ENCODE results near the gene ANO1.

The ANO1 gene

DNA sequence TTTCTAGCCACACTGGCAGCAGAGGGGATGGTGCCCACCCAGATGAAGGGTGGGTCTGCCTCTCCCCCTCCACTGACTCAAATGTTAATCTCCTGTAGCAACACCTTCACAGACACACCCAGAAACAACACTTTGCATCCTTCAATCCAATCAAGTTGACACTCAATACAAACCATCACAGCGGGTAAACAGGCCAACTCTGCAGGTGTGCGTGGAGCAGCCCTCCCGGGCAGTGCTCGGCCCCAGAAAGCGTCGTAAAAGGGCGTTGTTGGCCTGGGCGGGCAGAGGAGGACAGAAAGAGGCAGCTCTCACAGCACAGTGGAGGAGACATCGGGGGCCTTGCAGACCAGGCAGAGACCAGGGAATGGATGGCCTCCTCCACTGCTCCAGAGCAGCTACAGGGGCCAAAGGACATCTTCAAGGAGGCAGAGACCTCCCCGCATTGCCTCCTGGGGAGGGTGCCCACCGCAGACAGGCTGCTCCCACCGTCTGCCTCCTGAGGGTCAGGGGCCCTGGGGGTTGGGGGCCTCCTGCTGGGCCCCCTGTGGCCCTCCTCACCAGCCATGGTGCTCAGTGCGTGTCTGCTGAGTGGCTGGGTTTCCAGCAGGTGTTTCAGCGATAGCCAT lies 68.9 kb downstream of the ANO1 start:
- Histone ChIP-seq H3K4me2 (ENCODE audit: low read depth, low read length) (no peak overlapping the region), H3K9ac (ENCODE audit: low read length) (no peak overlapping the region), H3F3A (ENCODE audit: insufficient read depth, low read length) (no peaks in the 10 kb centered on the region), H3K4me1 (ENCODE audit: low read length) (no peaks in the 10 kb centered on the region), H3K9me2 (replicated peaks; ENCODE audit: insufficient read depth, low read length) (no peaks in the 10 kb centered on the region), H3K9me3 (replicated peaks; ENCODE audit: insufficient read depth, low read length) (no peaks in the 10 kb centered on the region), H3K4me3 (ENCODE audit: low read length) (no peak overlapping the region), H3K36me3 (replicated peaks; ENCODE audit: insufficient read depth, low read length) (no peaks in the 10 kb centered on the region), H4K20me1 (ENCODE audit: insufficient read depth, low read length) (no peaks in the 10 kb centered on the region), H3K27ac (ENCODE audit: low read length) (no peak overlapping the region), H2AFZ (ENCODE audit: low read length) (no peak overlapping the region), H3K27me3 (replicated peaks; ENCODE audit: insufficient read depth, low read length) (peaks cover 100% of the 10 kb centered on the region), H3K79me2 (ENCODE audit: low read length) (no peaks in the 10 kb centered on the region)
- DNase-seq, result no peak
- TF ChIP-seq EZH2 (optimal IDR thresholded peaks at IDR 0.05; ENCODE audit: low read depth, low read length), result no peak
- no peak for TF ChIP-seq EZH2phosphoT487 (IDR thresholded peaks at IDR 0.05; ENCODE audit: low read length)
- TF ChIP-seq, protein P1, sequence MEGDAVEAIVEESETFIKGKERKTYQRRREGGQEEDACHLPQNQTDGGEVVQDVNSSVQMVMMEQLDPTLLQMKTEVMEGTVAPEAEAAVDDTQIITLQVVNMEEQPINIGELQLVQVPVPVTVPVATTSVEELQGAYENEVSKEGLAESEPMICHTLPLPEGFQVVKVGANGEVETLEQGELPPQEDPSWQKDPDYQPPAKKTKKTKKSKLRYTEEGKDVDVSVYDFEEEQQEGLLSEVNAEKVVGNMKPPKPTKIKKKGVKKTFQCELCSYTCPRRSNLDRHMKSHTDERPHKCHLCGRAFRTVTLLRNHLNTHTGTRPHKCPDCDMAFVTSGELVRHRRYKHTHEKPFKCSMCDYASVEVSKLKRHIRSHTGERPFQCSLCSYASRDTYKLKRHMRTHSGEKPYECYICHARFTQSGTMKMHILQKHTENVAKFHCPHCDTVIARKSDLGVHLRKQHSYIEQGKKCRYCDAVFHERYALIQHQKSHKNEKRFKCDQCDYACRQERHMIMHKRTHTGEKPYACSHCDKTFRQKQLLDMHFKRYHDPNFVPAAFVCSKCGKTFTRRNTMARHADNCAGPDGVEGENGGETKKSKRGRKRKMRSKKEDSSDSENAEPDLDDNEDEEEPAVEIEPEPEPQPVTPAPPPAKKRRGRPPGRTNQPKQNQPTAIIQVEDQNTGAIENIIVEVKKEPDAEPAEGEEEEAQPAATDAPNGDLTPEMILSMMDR (IDR thresholded peaks at IDR 0.05; ENCODE audit: low read length), result no peak

DNA sequence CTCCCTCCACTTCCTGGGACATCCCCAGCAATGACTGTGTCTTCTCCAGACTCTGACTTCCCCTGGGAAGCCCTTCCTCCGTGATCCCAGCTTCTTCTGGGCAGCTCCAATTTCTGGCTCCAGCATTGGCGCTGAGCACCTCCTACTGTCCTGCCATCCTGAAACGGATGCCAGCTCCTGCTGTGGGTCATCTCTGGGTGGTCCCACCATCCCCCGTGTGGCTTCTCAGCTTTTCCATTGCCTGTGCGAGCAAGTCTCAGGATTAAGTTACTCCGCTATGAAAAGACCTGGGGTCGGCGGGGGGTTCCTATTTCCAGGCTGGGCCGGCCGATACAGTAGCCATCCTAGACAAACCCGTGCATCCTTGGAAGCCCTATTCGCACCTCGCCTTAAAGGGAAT lies 69.6 kb downstream of the ANO1 start:
- no peak overlapping the region for H3K27ac ChIP-seq (ENCODE audit: low read length)
- no peaks in the 10 kb centered on the region for H3F3A ChIP-seq (ENCODE audit: insufficient read depth, low read length)
- H3K4me1 ChIP-seq (ENCODE audit: low read length), result no peaks in the 10 kb centered on the region
- TF ChIP-seq EZH2phosphoT487 (IDR thresholded peaks at IDR 0.05; ENCODE audit: low read length), result no peak
- TF ChIP-seq, protein P1 (IDR thresholded peaks at IDR 0.05; ENCODE audit: low read length), result no peak
- no peak for TF ChIP-seq EZH2 (optimal IDR thresholded peaks at IDR 0.05; ENCODE audit: low read depth, low read length)
- H3K9me3 ChIP-seq (replicated peaks; ENCODE audit: insufficient read depth, low read length), result no peaks in the 10 kb centered on the region
- no peaks in the 10 kb centered on the region for H3K9me2 ChIP-seq (replicated peaks; ENCODE audit: insufficient read depth, low read length)
- H3K79me2 ChIP-seq (ENCODE audit: low read length), result no peaks in the 10 kb centered on the region
- H3K4me2 ChIP-seq (ENCODE audit: low read depth, low read length), result no peak overlapping the region
- no peak overlapping the region for H3K4me3 ChIP-seq (ENCODE audit: low read length)
- H3K36me3 ChIP-seq (replicated peaks; ENCODE audit: insufficient read depth, low read length), result no peaks in the 10 kb centered on the region
- no peak for DNase-seq
- no peak overlapping the region for H2AFZ ChIP-seq (ENCODE audit: low read length)
- no peak overlapping the region for H3K9ac ChIP-seq (ENCODE audit: low read length)
- peaks cover 100% of the 10 kb centered on the region for H3K27me3 ChIP-seq (replicated peaks; ENCODE audit: insufficient read depth, low read length)
- no peaks in the 10 kb centered on the region for H4K20me1 ChIP-seq (ENCODE audit: insufficient read depth, low read length)

DNA sequence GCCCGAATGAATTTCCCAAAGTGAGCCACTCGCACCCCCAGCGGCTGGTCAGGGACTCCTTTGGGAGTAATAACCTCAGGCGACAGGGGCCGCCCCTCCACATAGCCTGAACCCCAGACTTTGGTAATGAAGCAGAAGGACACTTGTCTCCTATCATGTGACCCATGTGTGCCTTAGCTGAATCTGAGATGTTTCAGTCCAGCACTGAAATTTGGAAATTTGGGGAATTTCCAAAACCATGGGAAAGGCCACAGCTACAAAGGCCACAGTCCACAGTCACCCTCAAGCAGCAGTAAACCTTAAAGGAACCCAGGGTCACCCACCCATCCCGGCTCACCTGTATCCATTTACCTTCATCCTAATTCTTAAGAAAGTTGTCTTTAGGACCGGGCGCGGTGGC lies 73.6 kb downstream of the ANO1 start:
- no peaks in the 10 kb centered on the region for H3K9me3 ChIP-seq (replicated peaks; ENCODE audit: insufficient read depth, low read length)
- H3K79me2 ChIP-seq (ENCODE audit: low read length), result no peaks in the 10 kb centered on the region
- no peaks in the 10 kb centered on the region for H3K36me3 ChIP-seq (replicated peaks; ENCODE audit: insufficient read depth, low read length)
- no peak overlapping the region for H3K9ac ChIP-seq (ENCODE audit: low read length)
- H3K9me2 ChIP-seq (replicated peaks; ENCODE audit: insufficient read depth, low read length), result no peaks in the 10 kb centered on the region
- H3K4me3 ChIP-seq (ENCODE audit: low read length), result no peak overlapping the region
- no peaks in the 10 kb centered on the region for H4K20me1 ChIP-seq (ENCODE audit: insufficient read depth, low read length)
- no peaks in the 10 kb centered on the region for H3K4me1 ChIP-seq (ENCODE audit: low read length)
- peaks cover 97% of the 10 kb centered on the region for H3K27me3 ChIP-seq (replicated peaks; ENCODE audit: insufficient read depth, low read length)
- TF ChIP-seq EZH2 (optimal IDR thresholded peaks at IDR 0.05; ENCODE audit: low read depth, low read length), result no peak
- TF ChIP-seq, protein P1 (IDR thresholded peaks at IDR 0.05; ENCODE audit: low read length), result no peak
- TF ChIP-seq EZH2phosphoT487 (IDR thresholded peaks at IDR 0.05; ENCODE audit: low read length), result no peak
- H3F3A ChIP-seq (ENCODE audit: insufficient read depth, low read length), result no peaks in the 10 kb centered on the region
- no peak for DNase-seq
- H2AFZ ChIP-seq (ENCODE audit: low read length), result no peak overlapping the region
- H3K27ac ChIP-seq (ENCODE audit: low read length), result no peak overlapping the region
- no peak overlapping the region for H3K4me2 ChIP-seq (ENCODE audit: low read depth, low read length)
